ENCODE data around the gene RBX1.
A peak's percentile ranks its signal among the peaks of the same experiment; 100 is the strongest.
"Not testable (repeated sequence)": the region's sequence is repeated elsewhere in the genome, so short reads cannot be mapped to it uniquely, and the experiment has no call there.

Gene RBX1

GRCh38 chr22:40950962-40951794 lies at the start of gene RBX1:
RBX1 (plus strand) TSS chr22:40951378; CDS start chr22:40951399, 21 bp downstream.
- DNase-seq: peak; percentile 99

GRCh38 chr22:40904101-40904500 lies 47.1 kb upstream of the RBX1 start:
- DNase-seq: no peak

GRCh38 chr22:40908895-40909294 lies 42.3 kb upstream of the RBX1 start:
- no peak for DNase-seq

- DNase-seq: no peak
These were observed 39.4 kb upstream of the RBX1 start for GRCh38 chr22:40911772-40912171.

- not testable (repeated sequence) for DNase-seq
These were observed 38.2 kb upstream of the RBX1 start for GRCh38 chr22:40912987-40913386.

- no peak for DNase-seq
These were observed 31.7 kb upstream of the RBX1 start for GRCh38 chr22:40919446-40919845.

- DNase-seq: no peak
These were observed 30.7 kb upstream of the RBX1 start for GRCh38 chr22:40920526-40920925.

- DNase-seq: peak in 1 of 2 experiments; percentile 28
These were observed 28.5 kb upstream of the RBX1 start for GRCh38 chr22:40922484-40923303.

GRCh38 chr22:40928657-40929056 lies 22.5 kb upstream of the RBX1 start:
- DNase-seq: no peak

- no peak for DNase-seq
These were observed 18.8 kb upstream of the RBX1 start for GRCh38 chr22:40932396-40932795.

- no peak for DNase-seq
These were observed 12.0 kb upstream of the RBX1 start for GRCh38 chr22:40939202-40939601.

- DNase-seq: no peak
These were observed 822 bp downstream of the RBX1 start for GRCh38 chr22:40951795-40952605.

- no peak for DNase-seq
These were observed 2.3 kb downstream of the RBX1 start for GRCh38 chr22:40953471-40953870.

GRCh38 chr22:40954113-40954512 lies 2.9 kb downstream of the RBX1 start:
- no peak for DNase-seq

GRCh38 chr22:40955571-40955970 lies 4.4 kb downstream of the RBX1 start:
- DNase-seq: no peak

- DNase-seq: no peak
These were observed 6.4 kb downstream of the RBX1 start for GRCh38 chr22:40957601-40958000.

- DNase-seq: no peak
These were observed 7.1 kb downstream of the RBX1 start for GRCh38 chr22:40958299-40958698.

- no peak for DNase-seq
These were observed 9.0 kb downstream of the RBX1 start for GRCh38 chr22:40960145-40960544.

- no peak for DNase-seq
These were observed 15.0 kb downstream of the RBX1 start for GRCh38 chr22:40965936-40966725.

GRCh38 chr22:40966726-40967085 lies 15.5 kb downstream of the RBX1 start:
- no peak for DNase-seq

- DNase-seq: no peak
These were observed 16.1 kb downstream of the RBX1 start for GRCh38 chr22:40967111-40967760.

- no peak for DNase-seq
These were observed 21.4 kb downstream of the RBX1 start for GRCh38 chr22:40972587-40972986.
